Measurements from ENCODE around the gene SLBP. TPM values are rescaled to one million over a fixed set of nuclear protein-coding genes. Genes with fewer than 3 reads are reported as not detected.

SLBP gene
- polyA plus RNA-seq, 3 donors: 39.6 to 63.7 (median 59.1) TPM

- TF ChIP-seq CTCF (IDR thresholded peaks at IDR 0.05): no peak
- H3K27me3 ChIP-seq (ENCODE audit: control insufficient read depth in 2 of 2, insufficient read depth in 2 of 2, low read length in 2 of 2): peaks cover 0 to 28% of the 10 kb centered on the region in 2 donors
- no peaks in the 10 kb centered on the region for H3K9me3 ChIP-seq (replicated peaks in 1 of 2; ENCODE audit: control insufficient read depth in 1 of 2, insufficient read depth in 1 of 2, low read length in 2 of 2)
- no peak overlapping the region for H3K9ac ChIP-seq (ENCODE audit: insufficient read depth, low read length, poor library complexity, severe bottlenecking)
- H3K9me3 Mint-ChIP-seq: peaks cover 0 to 4% (median 0%) of the 10 kb centered on the region in 7 donors
- no peak overlapping the region for H3K4me3 Mint-ChIP-seq
- no peaks in the 10 kb centered on the region for H3K4me1 ChIP-seq (ENCODE audit: control insufficient read depth in 1 of 2, insufficient read depth in 2 of 2, low read length in 2 of 2)
- no peaks in the 10 kb centered on the region for H4K20me1 ChIP-seq (ENCODE audit: insufficient read depth, low read length)
- intact Hi-C loops (cut with micrococcal nuclease): no loop called here
- no peak overlapping the region for H3K27ac ChIP-seq (ENCODE audit: low read depth in 1 of 2, low read length in 2 of 2)
- H3K36me3 Mint-ChIP-seq: no peaks in the 10 kb centered on the region
- H3K4me1 Mint-ChIP-seq: peaks cover 1% of the 10 kb centered on the region
- no peak overlapping the region for H2AFZ ChIP-seq (ENCODE audit: insufficient read depth, low read depth, low read length, poor library complexity, severe bottlenecking)
- H3K79me2 ChIP-seq (ENCODE audit: insufficient read depth, low read length): no peaks in the 10 kb centered on the region
- H3K27ac Mint-ChIP-seq: no peak overlapping the region
- H3K4me3 ChIP-seq (replicated peaks in 1 of 3; ENCODE audit: low read depth in 2 of 3, low read length in 3 of 3): no peak overlapping the region
- H3K4me2 ChIP-seq (replicated peaks; ENCODE audit: extremely low read depth, low read length, poor library complexity, severe bottlenecking): no peak overlapping the region
- WGBS (ENCODE audit: insufficient coverage): 81% methylated on average over 21 of the region's 25 CpGs
- no peaks in the 10 kb centered on the region for H3K36me3 ChIP-seq (replicated peaks in 1 of 2; ENCODE audit: control insufficient read depth in 1 of 2, insufficient read depth in 2 of 2, low read length in 2 of 2)
- DNase-seq: no peak
- H3K27me3 Mint-ChIP-seq (ENCODE audit: low read depth in 3 of 3): peaks cover 20 to 42% (median 26%) of the 10 kb centered on the region in 3 donors
Measured at GRCh38 chr4:1760521-1761071, 48.5 kb upstream of the SLBP start.

- H3K9me3 Mint-ChIP-seq: peaks cover 0 to 4% (median 0%) of the 10 kb centered on the region in 7 donors
Measured at GRCh38 chr4:1759818-1760223, 47.7 kb upstream of the SLBP start.

More at GRCh38 chr4:1759818-1760223, 47.7 kb upstream of the SLBP start:
- Histone ChIP-seq H3K4me3 (replicated peaks in 1 of 3; ENCODE audit: low read depth in 2 of 3, low read length in 3 of 3) (no peak overlapping the region), H4K20me1 (ENCODE audit: insufficient read depth, low read length) (no peaks in the 10 kb centered on the region), H3K9me3 (replicated peaks in 1 of 2; ENCODE audit: control insufficient read depth in 1 of 2, insufficient read depth in 1 of 2, low read length in 2 of 2) (no peaks in the 10 kb centered on the region), H3K79me2 (ENCODE audit: insufficient read depth, low read length) (no peaks in the 10 kb centered on the region), H2AFZ (ENCODE audit: insufficient read depth, low read depth, low read length, poor library complexity, severe bottlenecking) (no peak overlapping the region), H3K36me3 (replicated peaks in 1 of 2; ENCODE audit: control insufficient read depth in 1 of 2, insufficient read depth in 2 of 2, low read length in 2 of 2) (no peaks in the 10 kb centered on the region), H3K4me2 (replicated peaks; ENCODE audit: extremely low read depth, low read length, poor library complexity, severe bottlenecking) (no peak overlapping the region), H3K27ac (ENCODE audit: low read depth in 1 of 2, low read length in 2 of 2) (no peak overlapping the region), H3K27me3 (ENCODE audit: control insufficient read depth in 2 of 2, insufficient read depth in 2 of 2, low read length in 2 of 2) (peaks cover 0 to 25% of the 10 kb centered on the region in 2 donors), H3K4me1 (ENCODE audit: control insufficient read depth in 1 of 2, insufficient read depth in 2 of 2, low read length in 2 of 2) (no peaks in the 10 kb centered on the region), H3K9ac (ENCODE audit: insufficient read depth, low read length, poor library complexity, severe bottlenecking) (no peak overlapping the region)
- H3K27ac Mint-ChIP-seq: no peak overlapping the region
- no peak overlapping the region for H3K4me3 Mint-ChIP-seq
- H3K36me3 Mint-ChIP-seq: no peaks in the 10 kb centered on the region
- TF ChIP-seq CTCF (IDR thresholded peaks at IDR 0.05): no peak
- peaks cover 1% of the 10 kb centered on the region for H3K4me1 Mint-ChIP-seq
- intact Hi-C loops (cut with micrococcal nuclease): no loop called here
- WGBS (ENCODE audit: insufficient coverage): 36% methylated on average over 8 of the region's 13 CpGs
- DNase-seq: no peak
- peaks cover 22 to 34% (median 22%) of the 10 kb centered on the region in 3 donors for H3K27me3 Mint-ChIP-seq (ENCODE audit: low read depth in 3 of 3)
